HG02970 (cell line): ENCODE results near the gene BIRC7.
"Not testable (repeated sequence)": the region's sequence is repeated elsewhere in the genome, so short reads cannot be mapped to it uniquely, and the experiment has no call there.

Experiments
- ATAC-seq: cut with Tn5 transposase; IDR thresholded peaks from one replicate; pipeline ENCODE4 v1.9.1; 2021; ENCODE audit warnings: mild to moderate bottlenecking, moderate library complexity, moderate number of reproducible peaks; ENCODE audit not compliant: unreplicated experiment, low FRiP score

Gene BIRC7

DNA sequence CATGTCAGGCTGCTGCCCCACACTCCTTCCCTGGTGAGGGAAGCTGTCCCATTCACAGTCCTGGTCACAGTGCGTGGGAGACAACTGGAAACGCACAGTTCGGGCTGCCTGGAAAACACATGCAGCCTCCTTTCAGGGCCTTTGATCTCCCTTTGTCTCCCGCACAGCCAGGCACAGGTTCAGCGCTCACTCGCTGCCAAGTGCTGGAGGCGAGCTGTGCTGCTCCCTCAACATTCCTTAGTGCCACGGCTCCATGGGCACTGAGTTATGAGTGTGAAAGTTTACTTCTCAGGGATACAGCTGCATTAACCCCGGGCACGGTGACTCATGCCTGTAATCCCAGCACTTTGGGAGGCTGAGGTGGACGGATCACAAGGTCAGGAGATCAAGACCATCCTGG is 28.8 kb upstream of the BIRC7 start:
- ATAC-seq: no peak

DNA sequence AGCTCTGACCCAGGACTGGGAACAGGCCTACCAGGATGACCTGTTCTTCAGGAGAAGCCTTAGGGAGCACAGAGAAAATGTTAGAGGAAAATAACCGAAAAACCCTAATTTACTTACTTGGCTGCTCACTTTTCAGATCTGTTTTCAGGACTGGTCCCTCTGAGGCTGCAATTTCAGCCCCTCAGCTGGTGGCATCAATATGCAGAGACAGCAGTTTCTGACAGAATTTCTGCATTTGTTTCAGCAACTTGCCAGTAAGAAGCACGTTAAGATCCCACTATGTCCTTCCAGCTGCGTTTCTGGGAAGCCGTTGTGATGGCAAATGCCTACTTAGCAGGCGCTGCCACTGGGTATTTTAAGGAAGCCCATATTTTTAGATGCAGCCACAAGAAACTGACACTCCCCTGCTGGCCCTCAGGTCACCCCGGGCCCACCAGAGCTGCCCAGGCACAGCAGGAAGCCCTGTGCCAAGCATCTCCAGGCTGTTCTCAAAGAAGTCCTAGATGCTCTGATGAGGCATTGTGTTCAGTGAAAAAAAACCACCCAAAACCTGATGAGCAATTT is 27.3 kb upstream of the BIRC7 start:
- ATAC-seq: no peak

DNA sequence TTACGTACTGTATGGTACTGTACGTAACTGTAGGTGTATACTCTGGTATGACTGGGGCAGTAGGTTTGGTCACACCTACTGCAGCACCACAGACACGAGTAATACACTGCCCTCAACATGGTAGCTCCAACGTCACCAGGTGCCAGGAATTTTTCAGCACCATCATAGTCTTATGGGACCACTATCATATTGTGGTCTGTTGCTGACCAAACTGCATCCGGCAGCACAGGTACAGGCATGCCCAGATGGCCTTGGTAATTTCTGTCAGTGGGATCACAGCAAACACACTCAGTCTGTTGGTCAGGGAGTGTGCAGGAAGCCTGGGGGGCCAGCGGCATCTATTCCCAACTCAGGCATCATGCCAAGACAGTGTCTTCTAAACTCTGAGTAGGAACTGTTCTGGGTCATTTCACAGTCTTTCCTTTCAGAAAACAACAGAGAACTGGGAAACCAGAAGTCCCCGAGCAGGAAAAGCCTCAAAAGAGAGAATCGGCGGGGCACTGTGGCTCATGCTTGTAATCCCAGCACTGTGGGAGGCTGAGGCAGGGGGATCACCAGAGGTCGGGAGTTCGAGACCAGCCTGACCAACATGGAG is 25.6 kb upstream of the BIRC7 start:
- ATAC-seq: no peak

DNA sequence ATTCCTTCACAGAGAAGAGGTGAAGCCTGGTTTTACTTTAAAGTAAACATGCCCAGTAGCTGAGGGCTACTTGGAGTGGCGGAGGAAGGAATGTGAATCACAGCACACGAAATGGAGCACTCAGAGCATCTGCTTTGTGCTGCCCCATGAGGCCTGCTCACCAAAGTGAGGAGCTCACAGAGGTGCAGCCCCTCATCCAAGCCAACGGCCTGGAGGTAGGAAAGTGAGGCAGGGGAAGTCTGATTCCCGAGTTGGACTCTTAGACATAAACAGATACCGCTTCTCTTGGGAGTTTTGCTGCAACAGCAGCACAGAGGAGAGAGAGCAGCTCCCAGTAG is 23.3 kb upstream of the BIRC7 start:
- no peak for ATAC-seq

DNA sequence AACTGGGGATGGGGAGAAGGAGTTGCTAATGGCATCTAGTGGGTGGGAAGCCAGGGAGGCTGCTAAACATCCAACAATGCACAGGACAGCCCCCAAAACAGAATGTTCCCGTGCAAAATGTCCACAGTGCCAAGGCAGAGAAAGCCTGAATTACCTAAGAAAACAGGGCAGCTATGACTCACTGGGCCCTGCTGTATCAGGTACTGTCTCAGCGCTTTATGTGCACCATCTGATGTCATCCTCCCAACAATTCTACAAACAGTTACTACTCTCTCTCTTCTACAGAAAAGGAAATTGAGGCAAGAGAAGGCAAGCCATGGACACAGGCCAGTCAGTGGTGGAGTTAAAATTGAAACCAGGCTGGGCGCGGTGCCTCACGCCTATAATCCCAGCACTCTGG is 22.9 kb upstream of the BIRC7 start:
- ATAC-seq: no peak

DNA sequence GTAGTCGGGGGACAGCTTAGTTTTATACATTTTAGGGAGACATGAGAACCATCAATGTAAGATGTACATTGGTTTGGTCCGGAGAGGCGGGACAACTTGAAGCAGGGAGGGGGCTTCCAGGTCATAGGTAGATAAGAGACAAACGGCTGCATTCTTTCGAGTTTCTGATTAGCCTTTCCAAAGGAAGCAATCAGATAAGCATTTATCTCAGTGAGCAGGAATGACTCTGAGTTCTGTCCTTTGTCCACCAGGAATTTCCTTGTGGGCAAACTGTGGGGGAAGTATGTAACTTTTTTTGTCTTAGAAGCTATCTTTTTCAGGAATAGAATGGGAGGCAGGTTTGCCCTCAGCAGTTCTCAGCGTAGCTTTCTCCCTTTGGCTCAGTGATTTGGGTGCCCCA is 21.2 kb upstream of the BIRC7 start:
- ATAC-seq: no peak

DNA sequence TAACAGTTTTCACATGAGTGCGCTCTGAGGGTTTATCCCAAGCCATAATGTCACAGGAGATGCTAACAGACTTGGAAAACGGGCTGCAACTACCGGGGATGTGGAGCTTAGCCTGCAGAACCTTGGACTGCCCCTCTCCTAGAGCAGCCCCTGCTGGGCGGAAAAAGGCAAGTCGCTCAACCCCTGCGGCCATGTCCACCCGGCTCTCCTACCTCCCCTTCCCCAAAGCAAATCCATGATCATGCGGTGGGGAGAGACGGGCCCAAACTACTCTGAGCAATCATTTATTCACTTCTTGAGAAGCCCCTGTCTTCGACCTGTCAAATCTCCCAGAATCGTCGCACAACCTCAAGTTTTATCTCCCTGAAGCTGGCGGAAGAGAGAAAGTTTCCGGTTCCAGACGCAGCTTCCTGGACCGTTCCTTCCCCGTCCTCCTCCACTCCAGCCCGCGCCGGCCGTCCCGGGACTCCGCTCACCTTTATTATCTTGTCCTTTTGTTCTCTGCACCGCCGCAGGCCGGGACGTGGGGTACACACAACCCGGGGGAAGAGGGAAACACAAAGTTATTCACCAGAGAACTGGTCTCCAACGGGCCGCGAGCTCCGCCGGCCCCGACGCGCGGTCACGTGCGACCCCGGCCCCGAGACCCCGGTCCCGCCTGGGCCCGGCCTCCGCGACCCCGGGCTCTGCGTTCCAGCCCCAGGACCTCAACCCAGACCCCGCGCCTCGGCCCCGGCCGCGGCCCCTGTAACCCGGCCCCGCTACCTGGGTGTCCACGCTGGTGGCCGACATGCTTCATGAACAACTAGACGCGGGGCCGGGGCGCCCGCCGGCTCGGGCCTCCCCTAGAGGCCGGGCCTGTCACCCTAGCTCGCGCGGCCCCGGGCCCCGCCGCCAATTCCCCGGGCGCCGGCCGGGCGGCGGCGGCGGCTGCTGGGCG is 20.3 kb upstream of the BIRC7 start:
- no peak for ATAC-seq

DNA sequence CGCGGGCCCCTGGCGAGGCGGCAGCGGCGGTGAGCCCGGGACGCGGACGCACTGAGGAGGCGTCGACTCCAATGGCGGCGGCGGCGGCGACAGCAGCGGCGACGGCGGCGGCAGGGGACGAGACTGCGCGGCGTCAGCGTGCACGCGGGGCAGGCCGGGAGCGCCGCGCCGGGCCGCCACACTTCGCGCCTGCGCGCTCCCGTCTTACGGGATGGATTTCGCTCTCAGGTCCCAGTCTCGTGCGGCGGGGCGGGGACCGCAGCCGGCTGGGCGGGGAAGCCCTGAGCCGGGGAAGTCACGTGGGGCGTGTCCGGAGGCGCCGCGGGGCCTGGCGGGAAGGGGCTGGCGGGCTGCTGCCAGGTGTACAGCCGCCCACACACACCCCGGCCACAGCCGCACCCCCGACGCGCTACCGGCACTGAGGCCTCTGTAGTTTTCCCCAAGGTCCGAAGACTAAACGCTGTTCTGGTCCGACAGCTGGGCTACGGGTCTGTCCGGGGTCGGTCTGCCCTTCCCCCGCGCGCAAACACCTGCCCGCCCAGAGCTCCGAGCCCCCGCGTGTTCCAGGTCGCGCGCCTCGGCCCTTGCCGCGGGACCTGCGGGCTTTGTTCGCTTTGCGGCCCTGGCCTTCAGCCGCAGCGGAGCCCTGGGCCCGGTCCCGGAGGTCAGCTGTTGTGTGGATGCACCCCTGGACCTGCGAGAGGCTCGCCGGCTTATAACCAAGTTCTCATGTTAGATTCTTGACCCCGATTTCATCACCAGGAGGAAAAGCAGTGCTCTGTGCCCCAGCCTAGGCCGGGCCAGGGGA is 19.5 kb upstream of the BIRC7 start, which contains the start of gene YTHDF1:
YTHDF1 (minus strand) TSS at position 91 of the 808 bp plus-strand sequence. CDS start 239 bp downstream, outside the sequence.
- peak; percentile 91 for ATAC-seq

DNA sequence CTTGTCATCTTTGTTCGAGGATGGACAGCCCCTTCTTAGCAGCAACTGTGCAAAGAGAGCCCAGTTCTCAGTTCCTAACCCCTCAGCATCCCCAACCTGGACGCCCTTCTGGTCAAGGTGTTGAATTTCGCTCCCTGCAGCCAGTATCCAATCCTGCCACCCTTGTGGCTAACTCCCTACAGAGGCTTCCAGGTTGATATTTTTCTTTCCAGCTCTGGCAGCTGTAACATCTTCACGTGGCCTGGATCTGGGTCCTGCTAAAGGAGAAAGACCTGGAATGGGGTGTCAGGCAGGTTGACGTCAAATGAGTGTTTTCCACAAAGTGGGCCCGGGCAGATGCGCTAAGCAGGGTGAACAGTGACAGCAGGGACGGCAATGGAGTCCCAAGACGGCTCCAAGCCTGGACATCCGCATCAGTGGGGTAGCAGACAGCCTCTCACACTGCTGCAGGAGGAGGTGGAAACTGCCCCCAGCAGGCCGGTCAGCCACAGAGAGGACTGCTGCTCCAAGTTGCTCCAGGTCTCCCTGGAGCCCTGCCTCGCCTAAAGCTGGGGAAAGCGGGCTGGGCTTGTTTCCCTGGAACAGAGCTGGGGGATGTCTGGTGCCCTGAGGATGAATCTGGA is 18.7 kb upstream of the BIRC7 start:
- ATAC-seq: no peak

DNA sequence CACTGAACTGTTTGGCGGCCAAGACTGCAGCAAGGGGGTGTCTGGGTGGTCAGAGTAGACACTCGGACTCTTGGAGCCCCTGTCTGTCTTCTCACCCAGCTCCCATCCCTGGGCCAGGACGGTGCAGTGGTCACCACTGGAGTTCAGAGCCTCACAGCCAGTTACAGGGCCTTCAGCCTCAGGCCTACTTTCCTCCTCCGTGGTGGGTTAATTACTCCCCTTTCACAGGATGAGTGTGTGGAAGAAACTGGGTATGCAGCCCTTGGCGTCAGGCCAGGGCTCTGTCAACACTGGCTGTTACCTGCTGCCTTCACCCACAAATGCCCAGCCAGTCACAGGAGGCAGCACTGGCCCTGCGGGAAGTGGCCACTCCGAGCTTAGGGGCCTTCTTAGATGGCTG is 18.0 kb upstream of the BIRC7 start:
- no peak for ATAC-seq

DNA sequence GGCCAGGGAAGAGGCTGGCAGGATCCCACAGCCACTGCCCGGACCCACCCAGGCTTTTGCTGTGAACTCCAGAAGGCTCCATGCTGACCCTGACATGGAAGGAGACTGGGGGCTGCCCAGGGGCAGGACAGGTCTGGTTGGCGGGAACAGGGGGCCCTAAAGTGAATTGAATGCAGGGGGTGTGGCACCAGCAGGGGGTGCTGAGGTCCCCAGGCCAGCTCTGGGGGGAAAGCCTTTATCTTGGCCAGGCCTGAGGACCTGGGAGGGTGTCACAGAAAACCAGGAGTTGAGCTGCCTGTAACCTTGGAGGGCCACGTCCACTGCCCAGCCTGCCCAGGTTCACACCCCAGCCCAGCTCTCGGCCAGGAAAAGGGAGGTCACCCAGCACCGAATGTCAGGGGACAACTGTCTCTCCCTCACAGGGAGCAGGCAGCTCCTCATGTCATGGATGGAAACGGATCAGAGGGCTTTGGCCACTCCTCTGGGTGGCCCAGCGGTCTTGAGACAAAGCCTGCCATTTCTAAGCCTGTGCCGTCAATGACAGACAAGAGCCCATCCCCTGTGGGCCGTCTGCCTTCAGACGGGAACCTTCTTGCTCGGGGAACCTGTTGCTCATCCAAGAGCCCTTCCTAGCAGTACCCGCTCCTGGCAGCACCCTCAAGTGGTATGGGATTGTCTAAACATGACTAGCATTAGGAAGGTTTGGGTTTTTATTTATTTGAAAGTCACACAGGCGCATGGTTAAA is 16.8 kb upstream of the BIRC7 start:
- ATAC-seq: no peak

DNA sequence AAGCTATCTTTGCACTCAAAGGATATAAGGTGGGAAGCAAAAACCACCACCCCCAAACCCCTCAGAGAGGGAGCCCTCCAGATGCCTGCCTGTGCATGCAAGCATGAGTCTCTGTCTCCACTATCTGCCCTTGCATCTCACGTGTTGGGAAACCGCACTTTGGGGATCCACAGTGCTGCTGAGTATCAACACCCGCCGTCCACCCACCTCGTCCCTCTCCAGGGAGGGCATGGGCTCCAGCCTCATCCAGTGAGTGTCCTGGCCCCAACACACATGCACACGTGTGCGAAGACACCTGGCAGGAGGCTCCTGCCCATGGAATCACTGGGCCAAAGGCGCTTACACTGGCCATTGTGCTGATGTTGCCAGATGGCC is 16.3 kb upstream of the BIRC7 start:
- ATAC-seq: no peak

DNA sequence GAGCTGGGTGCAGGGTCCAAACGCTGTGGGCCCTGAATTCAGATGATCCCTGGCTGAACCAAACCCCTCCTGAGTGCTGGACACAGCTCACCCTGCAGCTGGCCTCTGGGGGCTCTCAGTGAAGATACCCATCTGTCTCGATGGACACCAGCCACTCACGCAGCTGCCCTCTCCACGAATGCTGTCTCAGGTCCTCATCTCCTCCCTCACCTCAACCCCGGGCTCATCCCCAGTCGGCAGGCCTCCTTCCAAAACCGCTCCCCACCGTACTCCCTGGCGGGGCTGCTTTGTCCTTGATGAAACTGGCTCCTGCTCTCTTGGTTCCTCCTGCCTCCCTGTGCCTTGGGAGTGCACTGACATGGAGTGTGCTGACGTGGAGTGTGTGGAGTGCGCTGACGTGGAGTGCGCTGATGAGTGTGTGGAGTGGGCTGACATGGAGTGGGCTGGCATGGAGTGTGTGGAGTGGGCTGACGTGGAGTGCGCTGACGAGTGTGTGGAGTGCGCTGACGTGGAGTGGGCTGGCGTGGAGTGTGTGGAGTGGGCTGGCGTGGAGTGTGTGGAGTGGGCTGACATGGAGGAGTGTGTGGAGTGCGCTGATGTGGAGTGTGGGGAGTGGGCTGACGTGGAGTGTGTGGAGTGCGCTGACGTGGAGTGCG is 15.7 kb upstream of the BIRC7 start:
- no peak for ATAC-seq

DNA sequence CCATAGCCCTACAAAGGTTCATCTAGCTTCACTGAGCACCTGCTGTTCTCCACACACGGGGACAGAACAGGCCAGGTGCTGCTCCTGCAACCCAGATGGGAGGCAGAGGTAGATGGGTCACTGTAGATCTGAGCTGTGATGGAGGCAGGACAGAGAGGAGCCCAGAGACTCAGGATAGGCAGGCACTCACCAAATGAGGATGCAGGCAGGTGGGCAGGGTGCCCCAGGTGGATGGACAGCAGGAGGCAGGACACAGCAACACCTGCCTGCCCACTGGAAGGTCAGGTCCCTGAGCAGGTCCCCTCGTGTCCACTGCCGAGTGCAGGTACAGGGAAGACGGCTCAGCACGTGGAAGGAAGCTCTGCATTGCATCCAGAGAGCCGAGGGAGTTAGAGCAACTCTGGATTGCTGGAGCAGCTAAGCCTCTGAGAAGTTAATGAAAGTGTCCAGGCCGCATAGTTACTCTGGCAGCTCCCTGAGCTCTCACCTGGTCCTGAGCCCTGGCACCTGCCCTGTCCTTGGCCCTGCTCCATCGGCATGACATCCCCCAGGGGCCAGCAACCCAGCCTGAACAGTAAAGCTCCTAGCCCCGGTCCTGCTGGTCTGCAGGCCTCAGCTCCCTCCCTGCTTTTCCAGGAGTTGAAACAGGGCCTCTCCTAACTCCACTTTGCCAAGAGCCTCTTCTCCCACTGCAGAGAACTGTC is 14.9 kb upstream of the BIRC7 start:
- ATAC-seq: no peak

DNA sequence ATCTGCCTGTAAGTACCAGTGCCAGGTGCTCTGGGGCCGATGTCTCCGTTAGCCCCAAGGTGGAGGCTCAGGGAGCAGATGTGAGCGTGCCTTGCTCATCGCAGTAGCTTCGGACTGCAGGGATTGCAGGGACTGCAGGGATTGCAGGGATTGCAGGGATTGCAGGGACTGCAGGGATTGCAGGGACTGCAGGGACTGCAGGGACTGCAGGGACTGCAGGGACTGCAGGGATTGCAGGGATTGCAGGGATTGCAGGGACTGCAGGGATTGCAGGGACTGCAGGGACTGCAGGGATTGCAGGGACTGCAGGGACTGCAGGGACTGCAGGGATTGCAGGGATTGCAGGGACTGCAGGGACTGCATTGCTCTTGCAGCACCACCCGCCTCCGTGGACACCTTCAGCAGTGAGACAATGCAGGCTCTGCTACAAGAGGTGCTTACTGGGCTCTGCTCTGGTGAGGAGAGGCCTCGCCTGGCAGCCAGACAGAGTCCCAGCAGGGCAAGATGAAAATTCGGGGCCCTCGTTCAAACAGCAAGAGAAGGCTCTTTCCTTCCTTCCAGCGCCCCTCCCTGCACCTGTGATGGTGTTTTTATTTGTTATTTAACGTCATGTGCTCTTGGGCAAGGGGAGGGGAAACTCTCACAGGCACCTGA is 14.2 kb upstream of the BIRC7 start:
- not testable (repeated sequence) for ATAC-seq

DNA sequence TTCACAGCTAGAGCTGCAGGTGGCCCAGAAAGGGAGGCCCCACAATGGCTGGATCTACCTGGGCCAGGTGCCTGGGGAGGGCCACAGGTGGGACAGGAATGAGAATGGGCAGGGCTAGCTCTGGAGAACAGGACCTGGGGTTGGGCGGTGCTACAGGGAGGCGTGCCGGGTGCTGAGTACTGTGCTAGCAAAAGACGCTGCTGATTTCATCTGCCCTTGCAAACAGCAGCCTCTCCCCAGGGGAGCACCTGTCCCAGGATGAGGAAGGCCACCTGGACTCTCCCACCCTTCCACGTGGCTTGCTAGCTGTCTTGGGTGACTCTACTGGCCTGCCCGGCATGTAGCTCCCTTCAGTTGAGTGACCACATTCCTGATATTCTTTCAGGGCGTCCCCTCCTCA is 13.2 kb upstream of the BIRC7 start:
- no peak for ATAC-seq

DNA sequence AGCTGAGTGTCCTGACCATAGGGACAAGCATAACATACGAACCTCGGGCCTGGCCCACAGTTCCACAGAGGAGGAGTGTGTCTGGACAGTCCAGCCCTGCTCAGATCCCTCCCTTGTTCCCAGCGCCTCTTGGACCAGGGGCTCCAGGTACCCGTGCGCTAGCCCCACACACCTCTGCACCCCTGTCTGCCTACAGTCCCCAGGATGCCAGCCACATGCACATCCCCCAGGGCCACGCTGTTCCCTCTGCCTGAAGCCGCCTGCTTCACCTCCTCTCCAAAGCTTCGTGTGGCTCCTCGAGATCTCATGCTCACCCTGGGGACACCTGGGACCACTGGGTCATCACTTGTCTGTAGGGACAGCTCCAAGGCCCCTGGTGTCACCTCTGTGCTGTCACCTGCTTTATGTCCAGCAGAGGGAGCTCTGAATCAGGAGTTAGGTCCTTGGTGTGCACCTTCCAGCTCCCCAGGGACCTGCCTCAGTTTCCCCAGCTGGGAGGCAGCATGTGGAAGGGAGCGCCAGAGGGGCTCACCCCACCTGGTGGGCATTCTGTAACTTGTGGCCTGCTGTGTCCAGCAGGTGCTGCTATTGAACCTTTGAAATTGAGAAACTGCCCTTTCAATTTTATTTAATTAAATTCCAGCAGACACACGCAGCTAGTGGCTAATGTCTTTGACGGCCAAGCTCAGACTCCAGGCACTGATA is 12.4 kb upstream of the BIRC7 start:
- no peak for ATAC-seq

DNA sequence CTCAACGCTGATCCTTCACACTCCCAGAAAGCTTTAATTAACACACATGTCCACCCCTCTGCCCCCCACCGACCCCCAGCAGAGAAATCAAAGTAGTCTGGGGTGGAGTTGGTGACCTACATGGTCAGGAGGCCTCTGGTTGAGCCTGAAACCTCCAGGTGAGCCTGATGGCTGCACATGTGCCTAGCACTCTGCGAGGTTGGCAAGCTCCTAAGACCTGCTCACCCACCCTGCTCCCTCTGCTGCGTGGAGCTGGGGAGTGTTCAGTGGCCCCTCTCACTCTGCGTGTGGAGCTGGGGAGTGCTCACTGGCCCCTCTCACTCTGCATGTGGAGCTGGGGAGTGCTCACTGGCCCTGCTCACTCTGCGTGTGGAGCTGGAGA is 11.9 kb upstream of the BIRC7 start:
- no peak for ATAC-seq
